A549 (cell line): ENCODE results near the gene GALNTL6. TPM values are rescaled to one million over a fixed set of nuclear protein-coding genes. Genes with fewer than 3 reads are reported as not detected.
A peak's percentile ranks its signal among the peaks of the same experiment; 100 is the strongest.

Source experiments
- ATAC-seq, 2 experiments: fragments of 200-7000 bp in 1 of 2; fragments of >200 bp in 1 of 2; cut with Nextera tagmentation in 1 of 2; cut with Tn5 transposase in 1 of 2; 3 replicates each; pipeline versions ENCODE4 v1.8.0 to v1.9.1; 2018 to 2020; ENCODE audit warnings: mild to moderate bottlenecking in 1 of 2, moderate library complexity in 1 of 2
- CTCF ChIA-PET: fragments of 300-600 bp; sonication (Branson Sonifier 250); formaldehyde crosslinking; extraction: SDS; loops from one replicate; lab custom pipeline; 2021; ENCODE audit warnings: antibody characterized with exemption, inconsistent platforms; lab: Yijun Ruan, JAX
- POLR2A ChIA-PET: fragments of 350-600 bp; formaldehyde crosslinking; extraction: SDS; loops from one replicate; lab custom pipeline; 2021; ENCODE audit warnings: antibody characterized with exemption, inconsistent platforms; lab: Yijun Ruan, JAX
- DNase-seq, 2 experiments: peaks; one replicate each; pipeline versions ENCODE4 v3.0.0 to v3.0.0-alpha.2; 2011 to 2016; ENCODE audit warnings: low read depth in 1 of 2, low spot score in 1 of 2
- FAIRE-seq: peaks from 2 replicates; lab custom pipeline; 2011; peaks lifted over from hg19 to GRCh38; lab: Jason Lieb, UNC
- H3K27ac ChIP-seq, 2 experiments: fragments of >200 bp; sonication (Bioruptor Twin); formaldehyde crosslinking; 3 replicates each; pipeline ENCODE4 v1.5.1; 2016 to 2017
- H3K4me1 ChIP-seq: fragments of >200 bp; sonication (Bioruptor Twin); formaldehyde crosslinking; 3 replicates; pipeline ENCODE4 v1.6.1; 2016
- H3K4me2 ChIP-seq: fragments of >200 bp; sonication (Bioruptor Twin); formaldehyde crosslinking; 3 replicates; pipeline ENCODE4 v1.6.1; 2016
- H3K4me3 ChIP-seq: fragments of >200 bp; sonication (Bioruptor Twin); formaldehyde crosslinking; 3 replicates; pipeline ENCODE4 v1.5.1; 2016
- H3K9me3 ChIP-seq: fragments of >200 bp; sonication (Bioruptor Twin); formaldehyde crosslinking; 3 replicates; pipeline ENCODE4 v1.6.1; 2016
- CEBPB ChIP-seq, 2 experiments: fragments of >200 bp in 1 of 2; sonication (Bioruptor Twin) in 1 of 2; formaldehyde crosslinking in 1 of 2; IDR thresholded peaks; 2 replicates each; pipeline ENCODE4 v1.6.1; 2012 to 2016
- EHMT2 ChIP-seq: fragments of 200-600 bp; sonication (generic); IDR thresholded peaks from 2 replicates; pipeline ENCODE4 v1.6.1; 2016; ENCODE audit warnings: antibody characterized with exemption, low read depth, mild to moderate bottlenecking, moderate library complexity
- ELK1 ChIP-seq: fragments of 150-350 bp; IDR thresholded peaks from 2 replicates; pipeline ENCODE4 v1.6.1; 2014; ENCODE audit warnings: low read depth, mild to moderate bottlenecking, low read length
- FOSB ChIP-seq: fragments of 250-450 bp; sonication (Bioruptor Pico); IDR thresholded peaks from 2 replicates; pipeline ENCODE4 v1.5.0; 2020; ENCODE audit warnings: mild to moderate bottlenecking, moderate library complexity
- HOXB13 ChIP-seq: fragments of 250-450 bp; sonication (Bioruptor Pico); IDR thresholded peaks from 2 replicates; pipeline ENCODE4 v1.5.0; 2020; ENCODE audit warnings: low read depth, mild to moderate bottlenecking, moderate library complexity
- JUNB ChIP-seq: fragments of >200 bp; sonication (Bioruptor Twin); formaldehyde crosslinking; IDR thresholded peaks from 2 replicates; pipeline ENCODE4 v1.6.1; 2016
- KDM1A ChIP-seq: fragments of 200-600 bp; sonication (generic); IDR thresholded peaks from 2 replicates; pipeline ENCODE4 v1.6.1; 2016; ENCODE audit warnings: low read depth, mild to moderate bottlenecking
- MAFK ChIP-seq: fragments of 450-650 bp; IDR thresholded peaks from 2 replicates; pipeline ENCODE4 v1.6.1; 2014; ENCODE audit not compliant: partially characterized antibody
- NFE2L2 ChIP-seq: fragments of 150-350 bp; conservative IDR thresholded peaks from 2 replicates; pipeline ENCODE4 v1.6.1; 2014; ENCODE audit warnings: low read length
- POLR2AphosphoS2 ChIP-seq: conservative IDR thresholded peaks from 2 replicates; pipeline ENCODE4 v1.6.1; 2012; ENCODE audit warnings: low read length, improper control_type of control experiment, inconsistent platforms
- RAD21 ChIP-seq, 2 experiments: fragments of >200 bp in 1 of 2; sonication (Bioruptor Twin) in 1 of 2; formaldehyde crosslinking in 1 of 2; IDR thresholded peaks in 1 of 2; conservative IDR thresholded peaks in 1 of 2; 2 replicates in 1 of 2; 3 replicates in 1 of 2; pipeline ENCODE4 v1.6.1; 2012 to 2018; ENCODE audit warnings: inconsistent platforms in 1 of 2
- REST ChIP-seq: fragments of 200-600 bp; sonication (generic); IDR thresholded peaks from 2 replicates; pipeline ENCODE4 v1.6.1; 2016; ENCODE audit warnings: antibody characterized with exemption, mild to moderate bottlenecking, moderate library complexity
- SMC3 ChIP-seq: fragments of >200 bp; sonication (Bioruptor Twin); formaldehyde crosslinking; IDR thresholded peaks from 3 replicates; pipeline ENCODE4 v1.6.1; 2018; ENCODE audit warnings: inconsistent platforms
- SREBF2 ChIP-seq: fragments of 450-650 bp; IDR thresholded peaks from 2 replicates; pipeline ENCODE4 v1.6.1; 2014; ENCODE audit warnings: mild to moderate bottlenecking, moderate library complexity
- ZNF302 ChIP-seq: fragments of 250-450 bp; sonication (Bioruptor Pico); IDR thresholded peaks from 2 replicates; pipeline ENCODE4 v1.9.0; 2021; ENCODE audit warnings: inconsistent platforms, mild to moderate bottlenecking, moderate library complexity
- WGBS: methylation state at CpG from one replicate; pipeline ENCODE4 v1.1.6; 2017; ENCODE audit errors: missing lambda C conversion rate; 5-methylcytosine and 5-hydroxymethylcytosine counted together
- polyA plus RNA-seq, 4 experiments: library from polyadenylated mRNA; depleted of rRNA in 3 of 4; stranded (reverse); fragments of >200 nt; fragmentation: RNase III in 1 of 4; extraction: RNeasy Plus Mini Kit Qiagen cat#74134 plus additional on column Dnase treatment in 1 of 4; gene quantifications; 2 replicates in 3 of 4; 3 replicates in 1 of 4; pipeline ENCODE4 v1.2.3, GENCODE V29; 2011 to 2017
- TF ChIP-seq, protein P1 (sequence below): fragments of >200 bp; sonication (Bioruptor Twin); formaldehyde crosslinking; IDR thresholded peaks from 3 replicates; pipeline ENCODE4 v1.5.1; 2016
- TF ChIP-seq, protein P2 (sequence below): fragments of >200 bp; sonication (Bioruptor Twin); formaldehyde crosslinking; IDR thresholded peaks from 3 replicates; pipeline ENCODE4 v1.6.1; 2016
- TF ChIP-seq, protein P3 (sequence below): IDR thresholded peaks from 2 replicates; pipeline ENCODE4 v1.6.1; 2012; ENCODE audit warnings: low read depth, borderline replicate concordance

GALNTL6 gene
- polyA plus RNA-seq, 2 of the 4 experiments (the other 2 are of a cell fraction) = 0.06 to 0.49 TPM

DNA sequence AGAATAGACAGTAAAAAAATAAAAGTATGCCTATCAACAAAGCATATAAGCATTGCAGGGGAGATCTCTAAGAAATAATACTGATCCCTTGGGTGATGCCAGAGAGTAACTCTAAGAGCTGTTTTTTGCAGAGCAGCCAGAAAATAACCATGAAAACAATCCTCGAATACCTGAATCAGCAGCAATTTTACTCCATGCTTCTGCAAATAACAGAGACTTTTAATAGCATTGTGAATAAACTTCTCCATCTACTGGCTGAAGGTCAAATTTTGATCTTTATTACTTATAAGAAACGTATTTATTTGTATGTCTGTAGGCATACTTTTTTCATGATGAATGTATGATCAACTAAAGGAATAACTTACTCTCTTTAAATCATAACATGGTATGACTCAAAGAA, 334.5 kb downstream of the GALNTL6 start:
- ATAC-seq (no peak), FAIRE-seq (no peak), DNase-seq (peak in 1 of 2 experiments; percentile 3)
- H3K4me1 ChIP-seq = peaks cover 13% of the 10 kb centered on the region
- POLR2A ChIA-PET = no interaction called here
- CTCF ChIA-PET = interaction anchor here (0.8 to 1.7 kb wide), 2 partner anchors 16 to 961 kb away, joined by 3 read pairs; no protein-coding TSS in a partner anchor
- H3K9me3 ChIP-seq = no peaks in the 10 kb centered on the region
- TF ChIP-seq MAFK (peak; percentile 20), RAD21 (conservative IDR thresholded peaks at IDR 0.05 in 1 of 2, IDR thresholded peaks at IDR 0.05 in 1 of 2) (peak; percentile 31 to 48; a peak in 3 of 5 replicates), SREBF2 (no peak), SMC3 (peak; percentile 39; the same call in 2 of the 3 replicates)
- TF ChIP-seq, protein P1, sequence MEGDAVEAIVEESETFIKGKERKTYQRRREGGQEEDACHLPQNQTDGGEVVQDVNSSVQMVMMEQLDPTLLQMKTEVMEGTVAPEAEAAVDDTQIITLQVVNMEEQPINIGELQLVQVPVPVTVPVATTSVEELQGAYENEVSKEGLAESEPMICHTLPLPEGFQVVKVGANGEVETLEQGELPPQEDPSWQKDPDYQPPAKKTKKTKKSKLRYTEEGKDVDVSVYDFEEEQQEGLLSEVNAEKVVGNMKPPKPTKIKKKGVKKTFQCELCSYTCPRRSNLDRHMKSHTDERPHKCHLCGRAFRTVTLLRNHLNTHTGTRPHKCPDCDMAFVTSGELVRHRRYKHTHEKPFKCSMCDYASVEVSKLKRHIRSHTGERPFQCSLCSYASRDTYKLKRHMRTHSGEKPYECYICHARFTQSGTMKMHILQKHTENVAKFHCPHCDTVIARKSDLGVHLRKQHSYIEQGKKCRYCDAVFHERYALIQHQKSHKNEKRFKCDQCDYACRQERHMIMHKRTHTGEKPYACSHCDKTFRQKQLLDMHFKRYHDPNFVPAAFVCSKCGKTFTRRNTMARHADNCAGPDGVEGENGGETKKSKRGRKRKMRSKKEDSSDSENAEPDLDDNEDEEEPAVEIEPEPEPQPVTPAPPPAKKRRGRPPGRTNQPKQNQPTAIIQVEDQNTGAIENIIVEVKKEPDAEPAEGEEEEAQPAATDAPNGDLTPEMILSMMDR = peak; percentile 15; the same call in 1 of the 3 replicates
- peak overlapping the region; percentile 33; the same call in 2 of the 3 replicates for H3K4me2 ChIP-seq
- WGBS = 7% methylated on average over 2 of the region's 2 CpGs
- no peak overlapping the region for H3K4me3 ChIP-seq
- no peak overlapping the region for H3K27ac ChIP-seq

GRCh38 chr4:172149329-172149728, 336.1 kb downstream of the GALNTL6 start:
- TF ChIP-seq HOXB13 (CRISPR knock-in tag) = no peak
- no peak for TF ChIP-seq POLR2AphosphoS2
- TF ChIP-seq, protein P2, sequence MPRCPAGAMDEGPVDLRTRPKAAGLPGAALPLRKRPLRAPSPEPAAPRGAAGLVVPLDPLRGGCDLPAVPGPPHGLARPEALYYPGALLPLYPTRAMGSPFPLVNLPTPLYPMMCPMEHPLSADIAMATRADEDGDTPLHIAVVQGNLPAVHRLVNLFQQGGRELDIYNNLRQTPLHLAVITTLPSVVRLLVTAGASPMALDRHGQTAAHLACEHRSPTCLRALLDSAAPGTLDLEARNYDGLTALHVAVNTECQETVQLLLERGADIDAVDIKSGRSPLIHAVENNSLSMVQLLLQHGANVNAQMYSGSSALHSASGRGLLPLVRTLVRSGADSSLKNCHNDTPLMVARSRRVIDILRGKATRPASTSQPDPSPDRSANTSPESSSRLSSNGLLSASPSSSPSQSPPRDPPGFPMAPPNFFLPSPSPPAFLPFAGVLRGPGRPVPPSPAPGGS = no peak
- TF ChIP-seq REST = no peak
- TF ChIP-seq KDM1A = no peak
- TF ChIP-seq, protein P3, sequence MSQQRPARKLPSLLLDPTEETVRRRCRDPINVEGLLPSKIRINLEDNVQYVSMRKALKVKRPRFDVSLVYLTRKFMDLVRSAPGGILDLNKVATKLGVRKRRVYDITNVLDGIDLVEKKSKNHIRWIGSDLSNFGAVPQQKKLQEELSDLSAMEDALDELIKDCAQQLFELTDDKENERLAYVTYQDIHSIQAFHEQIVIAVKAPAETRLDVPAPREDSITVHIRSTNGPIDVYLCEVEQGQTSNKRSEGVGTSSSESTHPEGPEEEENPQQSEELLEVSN = no peak
- TF ChIP-seq FOSB (CRISPR knock-in tag) = no peak
- no peak for TF ChIP-seq SMC3
- TF ChIP-seq EHMT2 = no peak
- TF ChIP-seq JUNB = no peak
- TF ChIP-seq NFE2L2 = no peak
- TF ChIP-seq CEBPB (IDR thresholded peaks at IDR 0.05) = no peak
- TF ChIP-seq ZNF302 (CRISPR knock-in tag) = no peak
- no peak for TF ChIP-seq ELK1
- FAIRE-seq (no peak), DNase-seq (no peak), ATAC-seq (no peak)
- 76% methylated on average over 5 of the region's 5 CpGs for WGBS
- Histone ChIP-seq H3K4me3 (no peak overlapping the region), H3K9me3 (no peaks in the 10 kb centered on the region), H3K27ac (no peak overlapping the region), H3K4me1 (0 out of 3 replicates have a peak, but pooled peaks cover 4% of the 10 kb centered on the region), H3K4me2 (no peak overlapping the region)
- ChIA-PET POLR2A (no interaction called here), CTCF (no interaction called here)
